K562 (cell line): ENCODE measurements around the gene CUTC. TPM values are rescaled to one million over a fixed set of nuclear protein-coding genes. Genes with fewer than 3 reads are reported as not detected.

Source experiments
- CTCF ChIP-seq, 3 experiments: IDR thresholded peaks in 2 of 3; conservative IDR thresholded peaks in 1 of 3; 2 replicates each; pipeline ENCODE4 v1.5.1; 2011 to 2012; ENCODE audit warnings: low read length in 3 of 3, mild to moderate bottlenecking in 3 of 3, control low read depth in 2 of 3, improper control_type of control experiment in 1 of 3, inconsistent platforms in 1 of 3, low read depth in 1 of 3, mixed read lengths in 1 of 3, moderate library complexity in 1 of 3; ENCODE audit not compliant: insufficient read depth in 2 of 3
- REST ChIP-seq, 2 experiments: fragments of 450-650 bp; formaldehyde crosslinking in 1 of 2; IDR thresholded peaks; 2 replicates each; pipeline versions ENCODE4 v1.4.0 to v1.6.1; 2014 to 2020; ENCODE audit warnings: mild to moderate bottlenecking in 2 of 2, borderline replicate concordance in 1 of 2, low read depth in 1 of 2
- RFX5 ChIP-seq: IDR thresholded peaks from 2 replicates; pipeline ENCODE4 v1.6.1; 2011; ENCODE audit warnings: low read depth, mild to moderate bottlenecking, improper control_type of control experiment, low read length
- ZNF263 ChIP-seq: sonication (generic); formaldehyde crosslinking; IDR thresholded peaks from 2 replicates; pipeline ENCODE4 v1.8.0; 2022; ENCODE audit warnings: mild to moderate bottlenecking, missing genetic modification reagents, borderline replicate concordance
- polyA plus RNA-seq, 8 experiments: library from polyadenylated mRNA; depleted of rRNA in 4 of 8; stranded (reverse) in 5 of 8; unstranded in 3 of 8; fragments of >200 nt; fragmentation: Nextera tagmentation in 2 of 8; fragmentation: Illumina TruSeq in 1 of 8; extraction: Ambion mirVana in 2 of 8; extraction: Trizol in 1 of 8; gene quantifications; 2 replicates each; pipeline versions ENCODE4 v1.2.1 to v1.2.3, GENCODE V29; 2011 to 2014; ENCODE audit warnings: inconsistent platforms in 1 of 8, missing spikeins in 1 of 8
- total RNA-seq, 7 experiments: library from RNA; depleted of rRNA in 6 of 7; stranded (reverse); fragments of >200 nt in 6 of 7; fragmentation: Illumina TruSeq in 2 of 7; extraction: Trizol in 2 of 7; gene quantifications; 2 replicates each; pipeline versions ENCODE4 v1.2.1 to v1.2.3, GENCODE V29; 2011 to 2021; ENCODE audit warnings: low replicate concordance in 1 of 7

Gene CUTC
- total and polyA plus RNA-seq, 9 of the 15 experiments (the other 6 are each of a cell fraction or from before 2014, with no cell fraction given), result 18.6 to 69.3 (median 32.3) TPM

GRCh38 chr10:99711129-99711719, 20.8 kb upstream of the CUTC start (continued):
- peak; percentile 72 for TF ChIP-seq REST (IDR thresholded peaks at IDR 0.05; ENCODE audit: borderline replicate concordance)
- no peak for TF ChIP-seq REST (CRISPR knock-in tag; IDR thresholded peaks at IDR 0.05; ENCODE audit: low read depth)
- TF ChIP-seq ZNF263 (CRISPR knock-in tag), result no peak
- peak; percentile 50 to 74 (median 61) for TF ChIP-seq CTCF (IDR thresholded peaks at IDR 0.05 in 2 of 3, conservative IDR thresholded peaks at IDR 0.05 in 1 of 3; ENCODE audit: insufficient read depth in 2 of 3, low read depth in 1 of 3, low read length in 3 of 3)
- TF ChIP-seq RFX5, result 0 out of 2 replicates have a peak, but pooled peaks have one; percentile 45
